GM12873 (cell line): ENCODE measurements around the gene SNAP23.

Experiments used
- TF ChIP-seq, protein P1 (sequence below): IDR thresholded peaks from 2 replicates; pipeline ENCODE4 v1.5.1; 2012; ENCODE audit warnings: low read depth, mild to moderate bottlenecking, moderate library complexity, low read length, control low read depth; ENCODE audit not compliant: insufficient read depth; ENCODE audit errors: missing control alignments

Gene SNAP23

DNA sequence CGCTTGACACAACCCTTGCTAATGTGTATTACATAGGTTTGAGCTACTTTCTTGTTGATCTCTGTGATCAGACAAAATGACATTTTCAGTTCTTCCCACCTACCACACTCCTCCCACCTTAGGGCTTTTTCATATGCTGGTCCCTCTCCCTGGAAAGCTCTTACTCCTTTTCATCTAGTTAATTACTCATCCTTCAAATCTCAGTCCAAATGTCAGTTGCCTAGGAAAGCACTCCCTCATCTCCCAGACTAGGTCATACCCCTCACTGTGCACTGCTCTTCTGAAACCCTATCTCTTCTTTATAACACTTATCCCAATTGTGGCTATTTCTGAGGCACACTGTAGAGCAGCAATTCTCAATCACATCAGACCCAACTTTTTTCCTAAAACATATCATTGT is 11.8 kb upstream of the SNAP23 start:
- TF ChIP-seq, protein P1, sequence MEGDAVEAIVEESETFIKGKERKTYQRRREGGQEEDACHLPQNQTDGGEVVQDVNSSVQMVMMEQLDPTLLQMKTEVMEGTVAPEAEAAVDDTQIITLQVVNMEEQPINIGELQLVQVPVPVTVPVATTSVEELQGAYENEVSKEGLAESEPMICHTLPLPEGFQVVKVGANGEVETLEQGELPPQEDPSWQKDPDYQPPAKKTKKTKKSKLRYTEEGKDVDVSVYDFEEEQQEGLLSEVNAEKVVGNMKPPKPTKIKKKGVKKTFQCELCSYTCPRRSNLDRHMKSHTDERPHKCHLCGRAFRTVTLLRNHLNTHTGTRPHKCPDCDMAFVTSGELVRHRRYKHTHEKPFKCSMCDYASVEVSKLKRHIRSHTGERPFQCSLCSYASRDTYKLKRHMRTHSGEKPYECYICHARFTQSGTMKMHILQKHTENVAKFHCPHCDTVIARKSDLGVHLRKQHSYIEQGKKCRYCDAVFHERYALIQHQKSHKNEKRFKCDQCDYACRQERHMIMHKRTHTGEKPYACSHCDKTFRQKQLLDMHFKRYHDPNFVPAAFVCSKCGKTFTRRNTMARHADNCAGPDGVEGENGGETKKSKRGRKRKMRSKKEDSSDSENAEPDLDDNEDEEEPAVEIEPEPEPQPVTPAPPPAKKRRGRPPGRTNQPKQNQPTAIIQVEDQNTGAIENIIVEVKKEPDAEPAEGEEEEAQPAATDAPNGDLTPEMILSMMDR = no peak

DNA sequence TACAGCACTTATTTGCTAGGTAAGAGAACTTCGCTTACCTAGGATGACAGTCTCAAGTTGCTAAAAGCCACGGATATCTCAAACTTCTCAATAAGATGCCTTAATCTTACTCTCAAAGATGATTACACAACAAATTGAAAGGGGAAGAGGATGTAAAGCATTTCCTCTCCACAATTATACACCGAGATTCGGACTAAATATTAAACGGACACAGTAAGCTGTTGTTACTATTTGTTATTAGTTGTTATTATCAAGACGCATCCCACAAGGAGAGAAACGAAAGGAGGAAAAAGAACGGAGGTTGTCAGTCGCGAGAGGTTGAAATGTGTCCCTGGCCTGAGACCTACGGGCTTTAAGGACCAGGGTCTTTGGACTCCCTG is 5.2 kb upstream of the SNAP23 start:
- TF ChIP-seq, protein P1 = no peak

DNA sequence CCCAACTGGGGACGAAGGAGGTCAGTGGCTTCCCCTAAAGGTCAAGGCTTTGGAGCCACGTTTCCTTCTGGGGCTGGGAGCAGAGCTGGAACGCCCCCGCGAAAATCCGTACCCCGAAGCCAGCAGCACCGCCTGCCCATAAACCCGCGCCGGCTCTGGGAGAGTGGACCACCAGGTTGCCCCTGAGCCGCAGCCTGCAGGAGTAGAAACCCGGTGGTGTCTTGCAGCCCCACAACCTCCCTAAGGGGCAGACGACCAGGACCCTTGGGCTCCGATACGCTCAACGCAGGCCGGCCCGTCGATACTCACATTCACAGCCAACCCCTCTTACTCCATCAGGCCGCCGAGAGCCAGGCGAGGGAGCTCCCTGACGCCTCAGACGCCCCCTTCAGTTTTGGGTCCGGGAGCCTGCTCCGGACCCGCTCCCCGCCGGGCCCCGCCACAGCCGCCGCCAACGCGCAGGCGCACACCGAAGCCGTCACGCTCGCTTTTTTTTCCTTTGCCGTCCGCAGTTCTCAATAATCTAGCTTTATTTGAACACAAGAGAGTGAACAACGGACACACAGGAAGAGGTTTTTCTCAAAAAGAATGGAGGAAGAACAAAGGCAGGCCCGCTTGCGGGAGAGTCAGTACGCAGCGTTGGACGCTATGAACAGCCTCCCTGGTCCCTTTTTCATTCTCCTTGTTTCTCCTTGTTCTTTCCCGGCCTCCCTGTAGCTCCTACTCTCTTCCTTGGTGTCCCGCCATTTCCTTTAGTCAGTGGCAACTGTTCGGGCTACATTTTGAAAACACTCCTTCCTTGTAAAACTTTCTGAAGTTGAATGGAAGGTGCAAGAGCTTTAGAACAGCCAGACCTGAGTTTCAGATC is 4.5 kb upstream of the SNAP23 start, which contains the start of gene ZNF106:
ZNF106 (minus strand) TSS at position 471 of the 868 bp plus-strand sequence. CDS start 18,852 bp downstream, outside the sequence.
- TF ChIP-seq, protein P1 = no peak

DNA sequence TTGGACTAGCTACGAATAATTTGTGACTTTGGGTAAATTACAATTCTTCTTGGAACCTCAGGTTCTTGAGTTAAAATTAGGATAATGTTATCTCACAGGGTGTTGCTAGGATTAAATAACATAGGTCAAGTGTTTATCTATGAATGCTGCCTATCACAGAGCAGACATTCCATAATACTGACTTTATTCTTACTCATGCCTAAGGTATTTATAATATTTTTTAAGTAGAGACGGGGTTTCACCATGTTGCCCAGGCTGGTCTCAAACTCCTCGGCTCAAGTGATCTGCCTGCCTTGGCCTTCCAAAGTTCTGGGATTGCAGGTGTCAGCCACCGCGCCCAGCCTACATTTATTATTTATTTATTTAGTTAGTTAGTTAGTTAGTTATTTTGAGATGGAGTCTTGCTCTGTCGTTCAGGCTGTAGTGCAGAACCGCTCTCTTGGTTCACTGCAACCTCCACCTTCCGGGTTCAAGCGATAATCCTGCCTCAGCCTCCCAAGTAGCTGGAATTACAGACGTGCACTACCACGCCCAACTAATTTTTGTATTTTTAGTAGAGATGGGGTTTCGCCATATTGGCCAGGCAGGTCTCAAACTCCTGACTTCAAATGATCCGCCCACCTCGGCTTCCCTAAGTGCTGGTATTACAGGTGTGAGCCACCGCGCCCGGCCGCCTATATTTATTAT is 3.8 kb upstream of the SNAP23 start:
- TF ChIP-seq, protein P1 = no peak

DNA sequence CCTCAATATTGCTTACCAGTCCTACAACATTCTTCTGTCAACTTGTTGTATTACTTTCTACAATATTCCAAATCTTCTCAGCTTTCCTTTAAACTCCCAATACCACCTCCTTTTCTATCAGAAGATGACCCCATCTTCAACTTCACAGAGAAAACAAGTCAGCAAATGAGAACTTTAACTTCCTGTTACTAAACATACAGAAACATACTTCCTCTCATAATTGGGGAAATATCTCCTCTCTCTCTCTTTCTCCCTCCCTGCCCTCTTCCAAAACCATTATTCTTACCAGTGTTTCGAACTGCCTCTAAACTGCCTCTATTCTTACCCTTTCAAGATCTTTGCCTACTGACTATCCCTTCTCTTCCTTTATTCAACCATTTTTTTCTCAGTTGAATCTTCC is 1.8 kb upstream of the SNAP23 start:
- TF ChIP-seq, protein P1 = no peak

DNA sequence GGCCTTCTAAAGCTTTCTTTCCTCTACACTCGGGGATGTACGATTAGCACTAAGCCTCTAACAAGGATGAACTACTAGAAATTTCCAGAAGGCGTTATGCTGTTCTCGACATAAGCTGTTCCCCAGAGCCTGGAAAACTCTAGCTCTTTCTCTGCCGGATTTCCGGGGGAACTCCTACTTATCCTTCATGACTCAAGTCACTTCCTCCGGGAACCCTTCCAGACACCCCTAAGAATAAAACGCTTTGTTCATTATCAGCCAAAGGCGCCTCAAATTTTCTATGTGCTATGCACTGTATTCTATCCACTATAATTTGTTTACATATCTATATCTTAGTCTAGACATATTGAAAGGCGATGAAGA is 455 bp upstream of the SNAP23 start:
- TF ChIP-seq, protein P1 = no peak
